CD14-positive monocyte (primary cell): Measurements from ENCODE around the gene ACTR2. TPM values are rescaled to one million over a fixed set of nuclear protein-coding genes. Genes with fewer than 3 reads are reported as not detected.
"Not testable (repeated sequence)": the region's sequence is repeated elsewhere in the genome, so short reads cannot be mapped to it uniquely, and the experiment has no call there.

Experiments used
- DNase-seq, 3 donors: peaks; one replicate each; pipeline ENCODE4 v3.0.0-alpha.2; 2011 to 2022
- H2AFZ ChIP-seq: 2 replicates; pipeline ENCODE4 v1.6.0; 2012; ENCODE audit warnings: mild to moderate bottlenecking, low read depth, low read length, inconsistent platforms; ENCODE audit not compliant: insufficient read depth, poor library complexity, severe bottlenecking
- H3K27ac ChIP-seq, 2 donors: 1 replicate in 1 of 2; 2 replicates in 1 of 2; pipeline ENCODE4 v1.5.1; 2012 to 2013; ENCODE audit warnings: low read length in 2 of 2, control low read depth in 1 of 2, inconsistent platforms in 1 of 2, low read depth in 1 of 2, mild to moderate bottlenecking in 1 of 2
- H3K27me3 ChIP-seq, 2 donors: one replicate each; pipeline versions ENCODE4 v1.6.0 to v1.6.1; 2011 to 2013; ENCODE audit warnings: low read length in 2 of 2; ENCODE audit not compliant: control insufficient read depth in 2 of 2, insufficient read depth in 2 of 2
- H3K36me3 ChIP-seq, 2 donors: replicated peaks in 1 of 2; 1 replicate in 1 of 2; 2 replicates in 1 of 2; pipeline versions ENCODE4 v1.5.1 to v1.6.1; 2012 to 2013; ENCODE audit warnings: low read length in 2 of 2, control low read depth in 1 of 2, inconsistent platforms in 1 of 2, mild to moderate bottlenecking in 1 of 2; ENCODE audit not compliant: insufficient read depth in 2 of 2, control insufficient read depth in 1 of 2
- H3K4me1 ChIP-seq, 2 donors: 1 replicate in 1 of 2; 2 replicates in 1 of 2; pipeline versions ENCODE4 v1.5.1 to v1.6.1; 2012 to 2013; ENCODE audit warnings: low read length in 2 of 2, control low read depth in 1 of 2, inconsistent platforms in 1 of 2, mild to moderate bottlenecking in 1 of 2, moderate library complexity in 1 of 2; ENCODE audit not compliant: insufficient read depth in 2 of 2, control insufficient read depth in 1 of 2
- H3K4me2 ChIP-seq: replicated peaks from 2 replicates; pipeline ENCODE3; 2012; ENCODE audit warnings: low read length, moderate library complexity, mild to moderate bottlenecking; ENCODE audit not compliant: poor library complexity, severe bottlenecking; ENCODE audit errors: extremely low read depth
- H3K4me3 ChIP-seq, 3 experiments: fragments of 200-600 bp in 1 of 3; sonication (generic) in 1 of 3; replicated peaks in 1 of 3; 1 replicate in 2 of 3; 2 replicates in 1 of 3; pipeline ENCODE4 v1.5.1; 2011 to 2013; ENCODE audit warnings: low read length in 3 of 3, mild to moderate bottlenecking in 3 of 3, control low read depth in 2 of 3, low read depth in 2 of 3, inconsistent platforms in 1 of 3, moderate library complexity in 1 of 3
- H3K79me2 ChIP-seq: 2 replicates; pipeline ENCODE4 v1.6.0; 2012; ENCODE audit warnings: mild to moderate bottlenecking, control low read depth, inconsistent platforms, low read length, moderate library complexity; ENCODE audit not compliant: insufficient read depth
- H3K9ac ChIP-seq: 2 replicates; pipeline ENCODE4 v1.6.0; 2017; ENCODE audit warnings: low read length, mild to moderate bottlenecking; ENCODE audit not compliant: insufficient read depth, poor library complexity, severe bottlenecking
- H3K9me3 ChIP-seq, 2 donors: replicated peaks in 1 of 2; 1 replicate in 1 of 2; 2 replicates in 1 of 2; pipeline versions ENCODE4 v1.5.1 to v1.6.1; 2012 to 2013; ENCODE audit warnings: low read length in 2 of 2, control low read depth in 1 of 2; ENCODE audit not compliant: control insufficient read depth in 1 of 2, insufficient read depth in 1 of 2
- H4K20me1 ChIP-seq: 2 replicates; pipeline ENCODE4 v1.6.0; 2012; ENCODE audit warnings: mild to moderate bottlenecking, low read length, control low read depth, moderate library complexity; ENCODE audit not compliant: insufficient read depth
- H3K27ac Mint-ChIP-seq, 7 donors: one replicate each; pipeline ENCODE4 v1.8.0; 2020; ENCODE audit warnings: mild to moderate bottlenecking in 7 of 7, mixed read lengths in 7 of 7, moderate library complexity in 6 of 7, inconsistent platforms in 2 of 7
- H3K27me3 Mint-ChIP-seq, 3 donors: one replicate each; pipeline ENCODE4 v1.8.0; 2021 to 2022; ENCODE audit warnings: low read depth in 3 of 3, mild to moderate bottlenecking in 3 of 3, mixed read lengths in 3 of 3, moderate library complexity in 3 of 3, inconsistent platforms in 1 of 3
- H3K36me3 Mint-ChIP-seq, 2 donors: one replicate each; pipeline ENCODE4 v1.8.0; 2020; ENCODE audit warnings: mixed read lengths in 2 of 2, inconsistent platforms in 1 of 2, mild to moderate bottlenecking in 1 of 2
- H3K4me1 Mint-ChIP-seq: one replicate; pipeline ENCODE4 v1.8.0; 2020; ENCODE audit warnings: mild to moderate bottlenecking, mixed read lengths
- H3K4me3 Mint-ChIP-seq, 2 donors: one replicate each; pipeline ENCODE4 v1.8.0; 2020; ENCODE audit warnings: mild to moderate bottlenecking in 2 of 2, mixed read lengths in 2 of 2, moderate library complexity in 1 of 2
- H3K9me3 Mint-ChIP-seq, 7 donors: one replicate each; pipeline ENCODE4 v1.8.0; 2020 to 2022; ENCODE audit warnings: mixed read lengths in 7 of 7, mild to moderate bottlenecking in 6 of 7, moderate library complexity in 6 of 7, inconsistent platforms in 2 of 7
- WGBS: methylation state at CpG from one replicate; pipeline ENCODE4 v1.1.5; 2013; ENCODE audit warnings: missing lambda C conversion rate; ENCODE audit not compliant: insufficient coverage; 5-methylcytosine and 5-hydroxymethylcytosine counted together
- intact Hi-C, 2 donors: fragments of 100-400 bp; cut with micrococcal nuclease; formaldehyde crosslinking; loops; one replicate each; pipeline versions ENCODE4 v1.15.0 to v1.15.1; 2023
- polyA minus RNA-seq: library from RNA; depleted of rRNA, polyadenylated mRNA; stranded (reverse); fragments of >200 nt; gene quantifications from 2 replicates; pipeline ENCODE4 v1.2.3, GENCODE V29; 2012
- polyA plus RNA-seq, 3 donors: library from polyadenylated mRNA; depleted of rRNA in 1 of 3; unstranded in 2 of 3; stranded (reverse) in 1 of 3; fragments of 300-500 nt in 2 of 3; fragments of >200 nt in 1 of 3; fragmentation: Illumina TruSeq in 2 of 3; gene quantifications; 1 replicate in 2 of 3; 2 replicates in 1 of 3; pipeline ENCODE4 v1.2.3, GENCODE V29; 2012 to 2021
- total RNA-seq, 12 experiments: library from RNA in 1 of 12; stranded (reverse) in 1 of 12; fragments of 120-200 nt in 1 of 12; gene quantifications; one replicate each; pipeline ENCODE4 v1.2.4 and lab custom pipeline; 2013 to 2026; ENCODE audit warnings: mixed read lengths in 6 of 12, inconsistent platforms in 1 of 12
- TF ChIP-seq, protein P1 (sequence below): fragments of 200-600 bp; IDR thresholded peaks from one replicate; pipeline ENCODE4 v1.8.0; 2022; ENCODE audit warnings: antibody characterized with exemption, mild to moderate bottlenecking

Gene ACTR2
- 156 TPM for total RNA-seq (2013)
- 100 to 1,000 TPM in 2 of 3 donors, 10 to 100 TPM in 1; 88.7 to 560 (median 342) TPM for polyA plus RNA-seq
- polyA minus RNA-seq = 53.8 and 101 TPM in 2 replicates
- total RNA-seq (lab: John Stamatoyannopoulos, UW) = 326 to 600 (median 505) reads per million in 11 experiments

DNA sequence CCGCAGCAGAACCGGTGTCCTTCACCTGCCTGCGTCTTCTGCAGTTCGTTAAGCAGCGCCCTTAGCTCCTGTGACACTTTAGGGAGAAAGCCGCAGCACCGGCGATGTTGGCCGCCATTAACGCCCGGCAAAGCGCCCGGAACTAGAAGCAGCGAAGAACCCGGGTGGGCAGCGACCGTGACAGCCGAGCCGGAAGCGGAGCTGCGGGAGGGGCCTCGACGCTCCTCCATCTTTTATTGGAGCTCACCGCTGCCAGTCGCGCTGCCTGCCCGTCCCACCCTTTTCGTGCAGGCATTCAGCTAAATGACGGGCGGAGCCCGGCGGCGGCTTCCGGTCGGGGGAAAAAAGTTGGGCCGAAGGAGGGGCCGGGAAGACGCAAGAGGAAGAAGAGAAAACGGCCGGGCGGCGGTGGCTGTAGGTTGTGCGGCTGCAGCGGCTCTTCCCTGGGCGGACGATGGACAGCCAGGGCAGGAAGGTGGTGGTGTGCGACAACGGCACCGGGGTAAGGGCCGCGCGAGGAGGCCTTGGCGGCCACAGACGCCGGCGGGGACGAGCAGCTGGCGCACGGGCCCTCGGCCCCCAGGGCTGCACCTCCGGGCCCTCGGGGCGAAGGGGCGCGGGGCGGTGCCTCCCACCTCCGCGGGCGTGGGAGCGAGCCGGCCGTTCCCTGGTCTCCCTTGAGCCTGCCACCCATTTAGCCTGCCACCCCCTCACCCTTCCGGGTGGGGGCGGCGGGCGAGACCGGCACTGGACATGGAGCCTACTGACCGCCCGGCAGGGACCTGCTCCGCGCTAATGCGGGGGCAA is at the start of gene ACTR2:
ACTR2 (plus strand) TSS at position 376 of the 807 bp plus-strand sequence; CDS start at position 455, 79 bp downstream.
- peaks cover 75% of the 10 kb centered on the region for H3K79me2 ChIP-seq
- Mint-ChIP-seq H3K27me3 (peaks cover 0 to 6% (median 2%) of the 10 kb centered on the region in 3 donors), H3K36me3 (peaks cover 9 to 13% of the 10 kb centered on the region in 2 donors), H3K9me3 (peaks cover 0 to 2% (median 0%) of the 10 kb centered on the region in 7 donors), H3K4me1 (peaks cover 36% of the 10 kb centered on the region), H3K4me3 (peak within 1 kb of the TSS; percentile 93 to 98), H3K27ac (peak within 1 kb of the TSS; percentile 97 to 100 (median 99))
- no peaks in the 10 kb centered on the region for H3K36me3 ChIP-seq
- H3K4me1 ChIP-seq = peaks cover 38 to 53% of the 10 kb centered on the region in 2 donors
- under 1% methylated on average over 75 of the region's 82 CpGs for WGBS
- peak within 1 kb of the TSS; percentile 81 for H2AFZ ChIP-seq
- DNase-seq = peak; percentile 97 to 98 (median 98)
- H3K9me3 ChIP-seq = no peaks in the 10 kb centered on the region
- peak within 1 kb of the TSS; percentile 100 for H3K9ac ChIP-seq
- H3K4me3 ChIP-seq = peak within 1 kb of the TSS; percentile 79 to 92 (median 89)
- TF ChIP-seq, protein P1, sequence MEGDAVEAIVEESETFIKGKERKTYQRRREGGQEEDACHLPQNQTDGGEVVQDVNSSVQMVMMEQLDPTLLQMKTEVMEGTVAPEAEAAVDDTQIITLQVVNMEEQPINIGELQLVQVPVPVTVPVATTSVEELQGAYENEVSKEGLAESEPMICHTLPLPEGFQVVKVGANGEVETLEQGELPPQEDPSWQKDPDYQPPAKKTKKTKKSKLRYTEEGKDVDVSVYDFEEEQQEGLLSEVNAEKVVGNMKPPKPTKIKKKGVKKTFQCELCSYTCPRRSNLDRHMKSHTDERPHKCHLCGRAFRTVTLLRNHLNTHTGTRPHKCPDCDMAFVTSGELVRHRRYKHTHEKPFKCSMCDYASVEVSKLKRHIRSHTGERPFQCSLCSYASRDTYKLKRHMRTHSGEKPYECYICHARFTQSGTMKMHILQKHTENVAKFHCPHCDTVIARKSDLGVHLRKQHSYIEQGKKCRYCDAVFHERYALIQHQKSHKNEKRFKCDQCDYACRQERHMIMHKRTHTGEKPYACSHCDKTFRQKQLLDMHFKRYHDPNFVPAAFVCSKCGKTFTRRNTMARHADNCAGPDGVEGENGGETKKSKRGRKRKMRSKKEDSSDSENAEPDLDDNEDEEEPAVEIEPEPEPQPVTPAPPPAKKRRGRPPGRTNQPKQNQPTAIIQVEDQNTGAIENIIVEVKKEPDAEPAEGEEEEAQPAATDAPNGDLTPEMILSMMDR = no peak
- H3K27me3 ChIP-seq = no peaks in the 10 kb centered on the region
- H3K27ac ChIP-seq = peak within 1 kb of the TSS; percentile 96 to 99
- peak within 1 kb of the TSS; percentile 73 for H3K4me2 ChIP-seq
- H4K20me1 ChIP-seq = peaks cover 40% of the 10 kb centered on the region
- intact Hi-C loops = loop anchor here (5.0 to 10.0 kb wide), 5 partner anchors 95 to 205 kb away; partner anchors contain the start of genes SPRED2 (in 2 of the 2) and RAB1A (in 1 of the 2)

DNA sequence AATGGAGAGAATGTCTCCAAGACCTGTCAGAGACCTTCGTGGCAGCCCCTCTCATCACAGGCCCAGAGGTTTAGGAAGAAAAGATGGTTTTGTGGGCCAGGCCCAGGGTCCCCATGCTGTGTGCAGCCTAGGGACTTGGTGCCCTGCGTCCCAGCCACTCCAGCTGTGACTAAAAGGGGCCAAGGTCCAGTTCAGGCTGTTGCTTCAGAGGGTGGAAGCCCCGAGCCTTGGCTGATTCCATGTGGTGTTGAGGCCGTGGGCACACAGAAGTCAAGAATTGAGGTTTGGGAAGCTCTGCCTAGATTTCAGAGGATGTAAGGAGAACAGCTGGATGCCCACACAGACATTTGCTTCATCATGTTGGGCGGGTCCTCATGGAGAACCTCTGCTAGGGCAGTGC is 45.1 kb upstream of the ACTR2 start:
- Histone ChIP-seq H3K4me1 (peaks cover 5 to 10% of the 10 kb centered on the region in 2 donors), H3K79me2 (no peaks in the 10 kb centered on the region), H3K36me3 (no peaks in the 10 kb centered on the region), H3K9ac (no peak overlapping the region), H4K20me1 (no peaks in the 10 kb centered on the region), H3K9me3 (no peaks in the 10 kb centered on the region), H2AFZ (no peak overlapping the region), H3K27me3 (no peaks in the 10 kb centered on the region), H3K27ac (no peak overlapping the region), H3K4me3 (no peak overlapping the region), H3K4me2 (no peak overlapping the region)
- intact Hi-C loops = no loop called here
- DNase-seq = no peak
- peaks cover 12% of the 10 kb centered on the region for H3K4me1 Mint-ChIP-seq
- TF ChIP-seq, protein P1 = no peak
- H3K9me3 Mint-ChIP-seq = peaks cover 0 to 5% (median 0%) of the 10 kb centered on the region in 7 donors
- no peaks in the 10 kb centered on the region for H3K36me3 Mint-ChIP-seq
- no peak overlapping the region for H3K4me3 Mint-ChIP-seq
- peaks cover 0 to 3% (median 2%) of the 10 kb centered on the region in 3 donors for H3K27me3 Mint-ChIP-seq
- 75% methylated on average over 4 of the region's 5 CpGs for WGBS
- H3K27ac Mint-ChIP-seq = peak overlapping the region in 1 of 7 donors; percentile 74

- DNase-seq, H3K36me3 ChIP-seq, H3K9me3 Mint-ChIP-seq, H3K27me3 ChIP-seq, H2AFZ ChIP-seq, H3K4me3 Mint-ChIP-seq, H3K36me3 Mint-ChIP-seq, H3K27ac ChIP-seq, intact Hi-C loops, H3K79me2 ChIP-seq, H3K9ac ChIP-seq, H4K20me1 ChIP-seq, H3K4me3 ChIP-seq, H3K9me3 ChIP-seq, H3K27me3 Mint-ChIP-seq, H3K4me1 ChIP-seq, H3K4me2 ChIP-seq, H3K27ac Mint-ChIP-seq: not testable (repeated sequence)
- peaks cover 14% of the 10 kb centered on the region for H3K4me1 Mint-ChIP-seq
- no CpG with 5 or more reads among the region's 4 CpGs for WGBS
Observed at GRCh38 chr2:65183406-65183805, 44.2 kb upstream of the ACTR2 start.
